T-helper 2 cell treated with Interferon-gamma antibody and Interleukin-4, amounts not matched to agents 5 μg/mL and 100 μg/mL, for 36 hours (primary cell): ENCODE results near the gene RBP4.

ENCODE experiments used
- DNase-seq: peaks from one replicate; pipeline ENCODE4 v3.0.0; 2021; ENCODE audit warnings: low spot score
- H3K27ac Mint-ChIP-seq: one replicate; pipeline ENCODE4 v1.8.0; 2021; ENCODE audit warnings: mild to moderate bottlenecking, mixed read lengths
- H3K27me3 Mint-ChIP-seq: one replicate; pipeline ENCODE4 v1.8.0; 2021; ENCODE audit warnings: low read depth, mixed read lengths
- H3K36me3 Mint-ChIP-seq: one replicate; pipeline ENCODE4 v1.8.0; 2021; ENCODE audit warnings: low read depth, mixed read lengths
- H3K4me1 Mint-ChIP-seq: one replicate; pipeline ENCODE4 v1.8.0; 2021; ENCODE audit warnings: low read depth, mixed read lengths
- H3K4me3 Mint-ChIP-seq: one replicate; pipeline ENCODE4 v1.8.0; 2022; ENCODE audit warnings: mild to moderate bottlenecking, moderate library complexity, mixed read lengths
- H3K9me3 Mint-ChIP-seq: one replicate; pipeline ENCODE4 v1.8.0; 2021; ENCODE audit warnings: mixed read lengths

RBP4 gene

GRCh38 chr10:93603023-93603422, 2.0 kb upstream of the RBP4 start:
- Mint-ChIP-seq H3K4me3 (no peak overlapping the region), H3K9me3 (no peaks in the 10 kb centered on the region), H3K36me3 (no peaks in the 10 kb centered on the region), H3K27ac (no peak overlapping the region), H3K27me3 (peaks cover 54% of the 10 kb centered on the region), H3K4me1 (no peaks in the 10 kb centered on the region)
- DNase-seq = no peak

GRCh38 chr10:93601774-93602162, 733 bp upstream of the RBP4 start:
- H3K4me3 Mint-ChIP-seq = no peak overlapping the region
- no peaks in the 10 kb centered on the region for H3K9me3 Mint-ChIP-seq
- DNase-seq = no peak
- H3K27me3 Mint-ChIP-seq = peaks cover 62% of the 10 kb centered on the region
- no peaks in the 10 kb centered on the region for H3K4me1 Mint-ChIP-seq
- no peak overlapping the region for H3K27ac Mint-ChIP-seq
- H3K36me3 Mint-ChIP-seq = no peaks in the 10 kb centered on the region

- Mint-ChIP-seq H3K4me1 (no peaks in the 10 kb centered on the region), H3K9me3 (no peaks in the 10 kb centered on the region), H3K4me3 (no peak overlapping the region), H3K36me3 (no peaks in the 10 kb centered on the region), H3K27me3 (peaks cover 55% of the 10 kb centered on the region), H3K27ac (no peak overlapping the region)
- DNase-seq = no peak
Observed at GRCh38 chr10:93600446-93601145, 439 bp downstream of the RBP4 start.

- peaks cover 55% of the 10 kb centered on the region for H3K27me3 Mint-ChIP-seq
- H3K4me3 Mint-ChIP-seq = no peak overlapping the region
- no peaks in the 10 kb centered on the region for H3K36me3 Mint-ChIP-seq
- no peaks in the 10 kb centered on the region for H3K9me3 Mint-ChIP-seq
- no peak for DNase-seq
- H3K4me1 Mint-ChIP-seq = no peaks in the 10 kb centered on the region
- H3K27ac Mint-ChIP-seq = no peak overlapping the region
Observed at GRCh38 chr10:93599778-93600177, 1.3 kb downstream of the RBP4 start.

GRCh38 chr10:93599335-93599734, 1.7 kb downstream of the RBP4 start:
- Mint-ChIP-seq H3K9me3 (no peaks in the 10 kb centered on the region), H3K27me3 (peaks cover 51% of the 10 kb centered on the region)

GRCh38 chr10:93598157-93598556, 2.9 kb downstream of the RBP4 start:
- H3K27me3 Mint-ChIP-seq = peaks cover 42% of the 10 kb centered on the region
- no peak for DNase-seq
- H3K27ac Mint-ChIP-seq = no peak overlapping the region
- H3K4me1 Mint-ChIP-seq = no peaks in the 10 kb centered on the region
- H3K9me3 Mint-ChIP-seq = no peaks in the 10 kb centered on the region
- no peaks in the 10 kb centered on the region for H3K36me3 Mint-ChIP-seq
- H3K4me3 Mint-ChIP-seq = no peak overlapping the region

More at GRCh38 chr10:93599335-93599734, 1.7 kb downstream of the RBP4 start:
- Mint-ChIP-seq H3K36me3 (no peaks in the 10 kb centered on the region), H3K27ac (no peak overlapping the region), H3K4me3 (no peak overlapping the region), H3K4me1 (no peaks in the 10 kb centered on the region)
- no peak for DNase-seq

GRCh38 chr10:93597075-93597599, 3.9 kb downstream of the RBP4 start:
- H3K9me3 Mint-ChIP-seq = no peaks in the 10 kb centered on the region
- no peak overlapping the region for H3K4me3 Mint-ChIP-seq
- H3K4me1 Mint-ChIP-seq = no peaks in the 10 kb centered on the region
- no peak overlapping the region for H3K27ac Mint-ChIP-seq
- DNase-seq = no peak
- H3K27me3 Mint-ChIP-seq = peaks cover 32% of the 10 kb centered on the region
- H3K36me3 Mint-ChIP-seq = no peaks in the 10 kb centered on the region

- H3K36me3 Mint-ChIP-seq = no peaks in the 10 kb centered on the region
- H3K27me3 Mint-ChIP-seq = peaks cover 26% of the 10 kb centered on the region
- H3K9me3 Mint-ChIP-seq = no peaks in the 10 kb centered on the region
- H3K27ac Mint-ChIP-seq = no peak overlapping the region
- no peaks in the 10 kb centered on the region for H3K4me1 Mint-ChIP-seq
- no peak for DNase-seq
- H3K4me3 Mint-ChIP-seq = no peak overlapping the region
Observed at GRCh38 chr10:93596539-93596938, 4.5 kb downstream of the RBP4 start.

- H3K4me1 Mint-ChIP-seq = no peaks in the 10 kb centered on the region
- no peak overlapping the region for H3K4me3 Mint-ChIP-seq
- DNase-seq = no peak
- H3K9me3 Mint-ChIP-seq = no peaks in the 10 kb centered on the region
- H3K36me3 Mint-ChIP-seq = no peaks in the 10 kb centered on the region
- peaks cover 24% of the 10 kb centered on the region for H3K27me3 Mint-ChIP-seq
- no peak overlapping the region for H3K27ac Mint-ChIP-seq
Observed at GRCh38 chr10:93595378-93596161, 5.5 kb downstream of the RBP4 start.

- H3K27ac Mint-ChIP-seq = no peak overlapping the region
- H3K4me1 Mint-ChIP-seq = no peaks in the 10 kb centered on the region
- H3K27me3 Mint-ChIP-seq = peaks cover 14% of the 10 kb centered on the region
Observed at GRCh38 chr10:93594518-93594917, 6.5 kb downstream of the RBP4 start.

GRCh38 chr10:93593749-93594148, 7.3 kb downstream of the RBP4 start:
- no peak overlapping the region for H3K27ac Mint-ChIP-seq
- no peak for DNase-seq
- no peak overlapping the region for H3K4me3 Mint-ChIP-seq
- no peaks in the 10 kb centered on the region for H3K36me3 Mint-ChIP-seq
- H3K27me3 Mint-ChIP-seq = peaks cover 14% of the 10 kb centered on the region
- no peaks in the 10 kb centered on the region for H3K4me1 Mint-ChIP-seq
- no peaks in the 10 kb centered on the region for H3K9me3 Mint-ChIP-seq

More at GRCh38 chr10:93594518-93594917, 6.5 kb downstream of the RBP4 start:
- Mint-ChIP-seq H3K36me3 (no peaks in the 10 kb centered on the region), H3K4me3 (no peak overlapping the region), H3K9me3 (no peaks in the 10 kb centered on the region)
- DNase-seq = no peak

- DNase-seq = no peak
- Mint-ChIP-seq H3K4me1 (no peaks in the 10 kb centered on the region), H3K36me3 (no peaks in the 10 kb centered on the region), H3K4me3 (no peak overlapping the region), H3K27ac (no peak overlapping the region), H3K27me3 (peaks cover 11% of the 10 kb centered on the region), H3K9me3 (no peaks in the 10 kb centered on the region)
Observed at GRCh38 chr10:93593254-93593653, 7.8 kb downstream of the RBP4 start.

- Mint-ChIP-seq H3K27ac (no peak overlapping the region), H3K4me1 (no peaks in the 10 kb centered on the region), H3K27me3 (peaks cover 4% of the 10 kb centered on the region), H3K4me3 (no peak overlapping the region), H3K36me3 (no peaks in the 10 kb centered on the region), H3K9me3 (no peaks in the 10 kb centered on the region)
- no peak for DNase-seq
Observed at GRCh38 chr10:93591065-93591808, 9.8 kb downstream of the RBP4 start.

- no peaks in the 10 kb centered on the region for H3K4me1 Mint-ChIP-seq
- H3K27me3 Mint-ChIP-seq = peaks cover 4% of the 10 kb centered on the region
- no peak overlapping the region for H3K4me3 Mint-ChIP-seq
- no peak overlapping the region for H3K27ac Mint-ChIP-seq
- no peak for DNase-seq
- no peaks in the 10 kb centered on the region for H3K36me3 Mint-ChIP-seq
- no peaks in the 10 kb centered on the region for H3K9me3 Mint-ChIP-seq
Observed at GRCh38 chr10:93590638-93591037, 10.4 kb downstream of the RBP4 start.
